Vagina (tissue), 2 donors: ENCODE measurements around the gene B9D1.

Source experiments
- POLR2A ChIP-seq, 2 donors: fragments of 450-650 bp; IDR thresholded peaks; one replicate each; pipeline ENCODE4 v1.6.1; 2017; ENCODE audit warnings: antibody characterized with exemption in 2 of 2, mild to moderate bottlenecking in 2 of 2, moderate library complexity in 2 of 2
- TF ChIP-seq, protein P1 (sequence below), 3 experiments: fragments of 450-650 bp in 2 of 3; fragments of 200-600 bp in 1 of 3; sonication (generic) in 1 of 3; IDR thresholded peaks; one replicate each; pipeline ENCODE4 v1.5.1; 2017 to 2019; ENCODE audit warnings: antibody characterized with exemption in 3 of 3, mild to moderate bottlenecking in 2 of 3, moderate library complexity in 2 of 3

DNA sequence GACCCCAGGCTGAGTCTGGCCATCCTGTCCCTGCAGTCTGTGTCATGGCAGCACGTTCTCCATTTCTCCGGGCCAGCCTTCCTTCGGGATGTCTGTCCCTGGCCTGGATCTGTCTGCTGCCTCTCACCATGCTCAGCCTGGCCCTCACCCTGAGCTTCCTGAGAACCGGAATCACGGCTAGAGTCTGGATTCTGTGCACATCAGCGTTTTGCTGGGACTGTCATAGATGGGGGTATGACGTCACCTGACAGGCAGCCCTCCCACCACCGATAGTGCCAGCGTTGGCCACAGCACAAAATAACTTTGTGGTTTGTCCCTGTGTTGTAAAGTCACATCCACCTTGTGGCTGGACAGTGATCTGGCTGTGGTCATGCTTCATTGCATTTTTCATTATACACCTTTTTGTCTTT is 59.2 kb downstream of the B9D1 start:
- TF ChIP-seq, protein P1, sequence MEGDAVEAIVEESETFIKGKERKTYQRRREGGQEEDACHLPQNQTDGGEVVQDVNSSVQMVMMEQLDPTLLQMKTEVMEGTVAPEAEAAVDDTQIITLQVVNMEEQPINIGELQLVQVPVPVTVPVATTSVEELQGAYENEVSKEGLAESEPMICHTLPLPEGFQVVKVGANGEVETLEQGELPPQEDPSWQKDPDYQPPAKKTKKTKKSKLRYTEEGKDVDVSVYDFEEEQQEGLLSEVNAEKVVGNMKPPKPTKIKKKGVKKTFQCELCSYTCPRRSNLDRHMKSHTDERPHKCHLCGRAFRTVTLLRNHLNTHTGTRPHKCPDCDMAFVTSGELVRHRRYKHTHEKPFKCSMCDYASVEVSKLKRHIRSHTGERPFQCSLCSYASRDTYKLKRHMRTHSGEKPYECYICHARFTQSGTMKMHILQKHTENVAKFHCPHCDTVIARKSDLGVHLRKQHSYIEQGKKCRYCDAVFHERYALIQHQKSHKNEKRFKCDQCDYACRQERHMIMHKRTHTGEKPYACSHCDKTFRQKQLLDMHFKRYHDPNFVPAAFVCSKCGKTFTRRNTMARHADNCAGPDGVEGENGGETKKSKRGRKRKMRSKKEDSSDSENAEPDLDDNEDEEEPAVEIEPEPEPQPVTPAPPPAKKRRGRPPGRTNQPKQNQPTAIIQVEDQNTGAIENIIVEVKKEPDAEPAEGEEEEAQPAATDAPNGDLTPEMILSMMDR (IDR thresholded peaks at IDR 0.05): no peak
- no peak for TF ChIP-seq POLR2A (IDR thresholded peaks at IDR 0.05)
